ENCODE results near the gene SLC7A14.

The SLC7A14 gene

DNA sequence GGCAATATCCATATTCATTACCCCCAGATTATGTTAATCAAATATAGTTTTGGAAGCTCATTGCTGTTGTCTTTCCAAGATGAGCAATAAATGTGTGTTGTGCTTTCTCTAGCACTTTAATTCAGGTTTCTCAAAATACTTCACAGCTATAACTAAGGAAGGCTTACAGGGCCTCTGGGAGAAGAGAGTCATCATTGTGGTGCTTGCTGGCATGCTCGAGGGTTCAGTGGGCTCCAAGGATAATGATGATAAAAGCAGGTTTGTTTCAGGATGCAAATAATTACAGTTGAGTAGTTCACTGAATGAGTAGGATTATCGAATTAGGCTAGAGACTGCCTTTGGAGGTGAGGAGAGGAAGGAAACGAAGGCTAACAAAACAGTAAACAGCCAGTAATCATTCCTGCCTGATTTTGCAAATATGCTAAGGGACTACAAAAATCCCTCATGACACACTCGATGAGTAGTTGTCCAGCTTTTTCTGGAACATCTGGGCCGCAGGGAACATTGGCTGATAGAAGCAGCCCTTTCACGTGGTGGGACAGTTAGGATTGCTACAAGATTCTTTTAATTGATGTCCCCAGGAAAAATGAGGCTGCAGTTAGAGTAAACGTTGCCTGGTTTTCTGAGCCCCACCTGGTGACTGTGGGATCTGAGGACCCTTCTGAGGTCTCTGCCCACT lies 54.1 kb downstream of the SLC7A14 start:
- no peak for DNase-seq

DNA sequence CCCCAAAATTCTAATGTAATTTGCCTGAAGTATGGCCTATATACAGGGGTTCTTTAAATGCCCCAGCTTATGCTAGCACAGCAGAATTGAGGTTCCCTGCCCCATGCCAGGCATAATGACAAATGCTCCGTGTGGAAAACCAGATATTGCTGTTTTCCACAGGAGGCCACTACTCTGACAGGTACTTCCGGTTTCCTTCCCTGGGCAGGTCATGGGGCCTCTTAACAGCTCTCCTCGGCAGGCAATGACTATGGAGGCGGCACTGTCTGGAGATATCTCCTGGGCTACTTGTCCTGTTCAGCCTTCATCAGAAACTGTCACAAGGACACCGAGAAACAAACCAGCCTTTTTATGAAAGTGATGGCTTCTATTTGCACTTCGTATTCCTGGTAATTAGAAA lies 54.8 kb downstream of the SLC7A14 start:
- DNase-seq = no peak

DNA sequence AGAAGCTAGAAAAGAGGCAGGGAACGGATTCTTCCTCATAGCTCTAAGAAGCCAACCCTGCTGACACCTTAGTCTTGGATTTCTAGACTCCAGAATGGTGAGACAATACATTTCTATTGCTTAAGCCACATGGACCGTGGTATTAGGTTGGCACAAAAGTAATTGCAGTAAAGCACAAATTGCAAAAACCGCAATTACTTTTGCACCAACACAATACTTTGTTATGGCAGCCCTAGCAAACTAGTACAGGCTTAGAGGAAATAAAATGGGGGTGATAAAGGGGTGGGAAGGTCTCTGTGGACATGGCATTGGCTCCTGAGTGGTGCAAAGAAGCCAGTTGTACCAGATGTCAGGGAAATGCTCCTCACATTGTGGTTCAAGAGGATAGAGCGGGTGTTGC lies 56.0 kb downstream of the SLC7A14 start:
- DNase-seq = no peak

DNA sequence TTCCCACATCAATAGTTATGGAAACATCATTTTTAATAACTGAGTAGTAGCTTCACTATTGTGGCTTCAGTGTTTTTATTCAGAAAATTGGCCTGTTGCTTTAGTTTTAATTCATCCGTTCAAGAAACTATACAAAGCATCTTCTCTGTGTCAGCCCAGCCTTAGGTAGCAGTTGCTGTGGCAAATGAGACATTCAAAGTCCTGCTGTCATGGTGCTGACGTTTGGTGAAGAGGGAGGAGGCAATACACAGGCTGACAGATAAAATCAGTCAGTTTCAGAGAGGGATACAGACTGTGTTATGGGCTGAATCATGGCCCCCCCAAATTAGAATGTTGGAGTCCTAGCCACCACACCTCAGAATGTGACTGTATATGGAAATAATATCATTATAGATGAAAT lies 56.5 kb downstream of the SLC7A14 start:
- no peak for DNase-seq

DNA sequence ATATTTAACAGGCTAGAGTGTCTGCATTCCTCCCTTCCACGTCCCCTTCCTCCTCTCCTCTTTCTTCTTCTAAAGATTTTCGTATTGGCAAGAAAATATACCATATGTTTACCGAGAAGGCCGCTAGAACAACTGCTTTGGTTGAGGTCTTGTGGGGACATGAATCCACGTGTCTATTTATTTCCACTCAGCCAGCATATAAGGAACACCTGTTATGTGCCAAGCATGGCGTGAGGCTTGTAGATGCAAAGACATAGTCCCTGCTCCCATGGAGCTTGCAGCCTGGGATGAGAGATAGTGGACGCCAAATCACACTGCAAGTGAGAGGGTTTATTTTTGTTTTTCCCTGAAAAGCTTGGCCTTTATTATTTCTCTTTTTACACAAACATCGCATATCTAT lies 57.1 kb downstream of the SLC7A14 start:
- no peak for DNase-seq

DNA sequence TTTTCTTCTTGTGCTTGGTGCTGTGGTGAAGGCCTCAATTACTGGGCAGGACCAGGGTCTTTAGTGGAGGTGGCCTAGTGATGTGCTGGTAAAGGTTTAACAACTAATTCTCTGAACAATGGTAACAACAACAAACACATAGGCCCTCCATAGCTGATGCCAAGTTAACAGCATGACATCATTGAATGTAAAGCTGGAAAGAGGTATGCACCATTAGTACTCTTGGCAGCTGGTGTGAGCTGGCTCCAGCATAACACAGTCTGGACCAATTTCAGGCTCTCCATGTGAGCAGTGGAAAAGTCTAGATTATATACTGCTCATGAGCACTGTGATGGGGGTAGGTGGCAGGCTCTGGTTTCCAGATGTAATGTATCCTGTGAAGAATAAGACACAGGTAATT lies 61.8 kb downstream of the SLC7A14 start:
- no peak for DNase-seq

DNA sequence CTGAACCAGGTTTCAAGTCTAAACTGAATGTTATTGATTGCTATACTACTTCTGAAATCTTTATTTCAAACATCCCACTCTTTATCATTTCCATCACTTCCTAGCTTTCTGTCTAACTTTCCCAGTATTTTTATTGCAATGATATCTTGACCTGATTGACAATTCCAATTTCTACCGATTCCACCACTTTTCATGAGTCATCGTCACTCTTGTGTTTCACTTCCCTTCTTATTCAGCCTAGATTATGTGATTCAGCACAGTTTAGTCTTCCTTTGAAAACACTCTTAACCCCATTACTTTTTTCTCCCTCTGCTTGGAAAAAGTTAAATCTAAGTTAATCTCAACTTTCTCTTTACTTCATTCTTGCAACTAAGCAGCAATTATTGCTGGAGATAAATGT lies 62.6 kb downstream of the SLC7A14 start:
- DNase-seq = no peak

DNA sequence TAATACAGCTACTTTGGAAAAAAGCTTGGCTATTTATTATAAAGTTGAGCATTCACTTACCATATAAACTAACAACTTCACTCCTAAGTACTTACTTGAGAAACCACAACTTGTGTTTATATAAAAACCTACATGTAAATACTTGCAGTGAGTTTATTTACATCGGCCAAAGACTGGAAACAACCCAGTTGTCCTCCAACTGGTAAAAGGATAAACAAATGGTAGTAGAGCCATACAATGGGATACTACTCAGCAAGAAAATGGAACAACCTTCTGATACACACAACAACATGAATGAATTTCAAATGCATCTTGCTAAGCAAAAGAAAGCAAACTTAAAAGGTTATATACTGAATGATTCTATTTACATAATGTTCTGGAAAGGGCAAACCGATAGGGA lies 63.7 kb downstream of the SLC7A14 start:
- DNase-seq = no peak

DNA sequence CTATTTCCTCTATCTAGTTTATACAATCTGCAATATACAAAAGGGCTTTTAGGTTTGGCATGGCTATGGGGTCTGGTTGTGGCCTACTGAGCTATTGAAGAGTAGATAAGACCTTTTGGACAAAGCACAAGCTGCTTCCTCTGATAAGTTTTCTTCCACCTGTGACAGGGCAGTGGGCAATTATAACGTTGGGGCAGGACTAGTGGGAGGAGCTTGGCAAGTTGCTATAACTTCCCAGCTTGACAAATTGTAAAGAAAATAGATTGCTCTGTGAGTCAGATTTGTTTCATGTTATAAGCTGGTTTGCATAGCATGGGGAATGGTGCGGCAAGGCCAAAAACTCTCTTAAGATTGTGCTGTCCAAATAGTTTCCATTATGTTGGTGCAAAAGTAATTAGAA lies 64.9 kb downstream of the SLC7A14 start:
- DNase-seq = no peak

DNA sequence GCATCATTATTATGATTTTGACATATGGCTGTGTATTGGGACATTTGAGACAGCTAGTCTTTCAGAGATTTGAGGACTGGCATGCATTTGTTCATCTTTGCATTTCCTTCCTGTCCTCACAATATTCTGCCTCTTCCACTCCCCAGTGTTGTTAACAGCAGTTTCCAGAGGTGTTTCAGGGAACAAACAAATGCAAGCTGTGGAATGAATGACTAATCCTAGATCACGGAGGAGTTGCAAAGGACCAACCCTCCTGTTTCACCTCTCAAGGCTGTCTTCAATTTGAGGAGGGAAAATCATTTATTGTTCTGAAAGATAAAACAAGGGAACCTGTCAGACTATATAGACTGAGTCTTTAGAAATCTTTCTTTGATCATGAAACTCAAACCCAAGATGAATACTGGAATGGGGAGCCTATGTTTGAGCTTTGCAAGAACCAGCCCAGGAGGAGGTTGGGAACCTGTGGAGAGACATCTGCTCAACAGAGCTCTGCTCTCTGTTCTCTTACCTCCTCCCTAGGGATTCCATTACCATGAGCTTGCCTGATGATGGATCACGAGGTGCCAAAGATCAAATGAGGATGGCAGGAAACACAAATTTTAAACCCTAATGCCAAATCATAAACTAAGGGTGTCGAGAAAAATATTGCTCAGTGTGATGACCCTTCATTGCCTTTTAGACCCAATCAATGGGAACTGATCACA lies 68.5 kb downstream of the SLC7A14 start:
- DNase-seq = no peak

DNA sequence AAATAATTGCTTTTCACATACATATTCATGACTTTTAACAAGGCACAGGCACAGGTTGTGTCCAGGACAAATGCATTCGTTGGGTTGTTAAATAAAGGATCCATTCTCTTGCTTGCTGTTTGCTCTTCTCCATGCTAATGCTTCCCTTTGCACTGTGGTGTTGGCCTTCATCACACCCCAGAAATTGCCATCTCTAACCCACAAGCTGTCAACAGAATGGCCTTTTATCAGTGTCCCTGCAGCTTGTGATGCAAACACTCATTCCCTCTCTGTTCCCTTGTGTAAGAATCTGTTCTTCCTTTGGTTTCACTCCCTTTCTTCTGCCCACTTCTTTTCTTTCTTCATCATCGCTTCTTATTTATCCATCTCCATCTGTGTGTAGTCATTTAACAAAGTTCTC lies 72.2 kb downstream of the SLC7A14 start:
- DNase-seq = no peak

DNA sequence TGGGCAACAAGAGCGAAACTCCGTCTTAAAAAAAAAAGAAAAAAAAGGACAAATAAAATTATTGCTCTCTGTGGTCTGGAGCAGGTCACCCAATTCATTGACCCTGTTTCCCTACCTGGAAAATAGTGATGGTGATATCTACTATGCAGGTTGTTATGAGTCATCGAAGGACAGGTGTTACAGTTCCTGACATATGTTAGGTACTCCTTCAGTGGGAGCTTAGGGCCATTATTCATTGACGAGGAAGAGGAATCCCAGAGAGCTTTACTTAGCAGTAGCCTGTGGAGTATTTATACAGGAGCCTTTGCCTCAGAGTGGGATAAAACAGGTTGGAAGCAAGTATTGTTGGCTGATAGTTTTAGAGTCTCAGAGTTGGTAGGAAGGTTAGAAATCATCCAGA lies 74.5 kb downstream of the SLC7A14 start:
- DNase-seq = no peak

DNA sequence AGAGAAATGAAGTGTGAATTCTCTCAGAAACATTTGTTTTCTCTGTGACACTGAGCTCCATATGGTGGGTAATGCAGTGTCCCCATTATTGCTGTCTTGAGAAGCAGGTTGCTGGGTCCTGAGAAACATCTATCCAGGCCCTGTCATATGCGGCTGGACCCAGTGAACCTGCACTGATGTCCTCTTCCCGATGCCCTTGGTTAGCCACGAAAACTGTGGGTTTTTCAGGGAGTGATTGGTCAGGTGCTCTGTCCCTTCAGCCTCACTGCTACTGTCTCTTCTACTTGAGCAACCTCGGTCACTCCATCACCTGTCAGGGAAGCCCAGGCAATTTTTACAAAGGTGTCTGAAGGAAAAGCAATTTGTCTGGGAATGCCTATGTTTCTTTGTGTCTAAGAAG lies 77.0 kb downstream of the SLC7A14 start:
- DNase-seq = no peak

DNA sequence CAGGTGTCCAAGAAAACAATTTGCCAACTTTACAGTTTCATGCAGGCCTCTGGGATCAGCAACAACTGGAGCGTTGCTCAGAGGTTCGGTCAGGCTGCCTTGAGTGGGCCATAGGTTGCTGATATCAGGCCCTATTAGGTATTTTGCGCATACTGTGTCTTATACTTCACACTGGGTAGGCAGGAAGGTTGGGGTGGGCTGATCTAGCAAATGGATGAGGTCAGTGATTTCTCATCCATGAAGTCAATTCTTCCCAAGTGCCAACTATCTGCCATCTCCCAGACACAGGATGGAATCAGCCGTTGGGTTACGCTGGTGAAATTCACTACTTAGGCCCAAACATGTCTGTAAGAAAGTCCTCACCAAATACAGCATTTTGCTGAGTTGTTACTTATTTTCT lies 77.6 kb downstream of the SLC7A14 start:
- DNase-seq = no peak

DNA sequence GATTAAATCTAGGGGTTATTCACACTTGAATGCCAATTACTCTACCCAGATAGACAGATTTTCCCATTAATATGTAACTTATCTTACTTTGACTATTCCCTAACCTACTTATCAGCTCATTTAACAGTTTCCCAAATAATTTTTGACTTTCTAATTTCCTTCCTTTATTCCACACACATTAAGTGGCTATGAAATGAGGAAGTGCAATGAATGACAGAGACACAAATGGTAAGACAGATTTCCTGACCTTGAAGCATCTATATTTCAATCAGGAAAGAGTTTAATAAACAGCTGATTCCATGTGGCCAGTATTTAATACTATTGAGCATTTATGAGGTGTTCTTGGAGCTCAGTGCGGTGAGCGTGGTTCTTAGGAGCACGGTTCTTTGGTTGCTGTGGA lies 78.8 kb downstream of the SLC7A14 start:
- DNase-seq = no peak

DNA sequence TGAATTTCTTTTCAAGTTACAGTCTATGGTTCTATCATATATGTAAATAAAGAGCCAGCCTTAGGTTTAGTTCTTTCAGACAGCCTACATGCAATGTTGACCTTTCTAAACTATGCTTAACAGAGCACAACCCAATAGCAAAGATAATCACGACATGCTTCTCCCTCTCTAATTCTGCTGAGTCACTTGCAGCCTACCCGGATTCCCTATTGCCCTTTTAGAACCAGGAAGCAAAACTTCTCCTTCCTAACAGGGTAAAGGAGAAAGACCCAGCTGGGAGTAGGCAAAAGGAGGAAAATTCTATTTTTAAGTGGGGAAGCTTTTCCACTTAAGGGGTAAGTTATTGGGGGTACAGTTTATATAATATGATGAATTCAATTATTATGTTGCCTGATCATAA lies 79.3 kb downstream of the SLC7A14 start:
- peak; percentile 9 for DNase-seq

DNA sequence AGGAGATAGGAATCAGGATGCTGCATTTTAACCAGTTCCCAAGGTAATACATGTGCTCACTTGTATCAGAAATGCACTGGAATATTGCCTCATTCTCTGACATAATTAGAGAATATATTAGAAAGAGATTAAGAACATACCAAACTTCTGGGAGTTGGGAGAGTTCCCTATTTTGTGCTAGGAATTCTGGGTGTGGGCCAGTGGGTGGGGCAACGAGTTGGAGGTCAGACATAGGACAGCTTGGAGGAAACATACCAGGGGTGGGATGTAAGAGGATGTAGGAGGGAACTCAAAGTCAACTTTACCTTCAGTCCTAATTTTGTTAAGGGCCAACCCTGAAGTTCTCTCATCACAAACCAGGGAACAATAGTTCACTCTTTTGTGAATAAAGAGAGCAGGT lies 83.6 kb downstream of the SLC7A14 start:
- DNase-seq = no peak

DNA sequence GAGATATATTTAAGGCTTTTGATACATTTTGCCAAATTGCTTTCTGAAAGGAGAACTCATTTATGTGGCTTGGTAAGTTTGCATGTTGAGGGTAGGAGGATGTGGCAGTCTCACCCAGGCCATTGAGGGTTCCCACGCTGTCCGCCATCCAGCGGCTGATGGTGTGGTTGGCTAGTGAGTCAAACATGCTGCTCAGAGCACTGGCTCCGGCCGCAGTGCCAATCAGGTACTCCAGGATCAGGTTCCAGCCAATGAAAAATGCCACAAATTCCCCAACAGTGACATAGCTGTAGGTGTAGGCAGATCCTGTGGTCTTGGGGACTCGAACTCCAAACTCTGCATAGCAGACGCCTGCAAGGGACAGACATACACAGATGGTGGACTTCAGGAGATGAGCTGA lies 84.9 kb downstream of the SLC7A14 start:
- no peak for DNase-seq

DNA sequence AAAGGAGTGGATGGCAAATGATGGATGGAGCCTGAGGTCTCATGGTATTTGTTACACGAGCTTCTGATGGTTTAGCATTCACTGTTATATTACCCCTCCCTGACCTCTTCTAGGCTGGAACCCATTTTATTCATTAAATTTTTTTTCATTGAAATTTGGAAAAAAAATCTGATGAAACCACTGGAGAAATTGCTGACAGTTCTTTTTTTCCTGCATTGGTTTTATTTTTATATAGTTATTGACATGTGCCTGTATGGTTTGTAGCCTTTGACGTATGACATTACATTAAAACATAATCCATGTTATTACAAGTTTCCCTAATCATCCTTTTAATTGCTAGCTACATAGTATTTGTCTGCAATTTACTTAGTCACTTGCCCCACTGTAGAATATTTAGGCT lies 85.4 kb downstream of the SLC7A14 start:
- no peak for DNase-seq

DNA sequence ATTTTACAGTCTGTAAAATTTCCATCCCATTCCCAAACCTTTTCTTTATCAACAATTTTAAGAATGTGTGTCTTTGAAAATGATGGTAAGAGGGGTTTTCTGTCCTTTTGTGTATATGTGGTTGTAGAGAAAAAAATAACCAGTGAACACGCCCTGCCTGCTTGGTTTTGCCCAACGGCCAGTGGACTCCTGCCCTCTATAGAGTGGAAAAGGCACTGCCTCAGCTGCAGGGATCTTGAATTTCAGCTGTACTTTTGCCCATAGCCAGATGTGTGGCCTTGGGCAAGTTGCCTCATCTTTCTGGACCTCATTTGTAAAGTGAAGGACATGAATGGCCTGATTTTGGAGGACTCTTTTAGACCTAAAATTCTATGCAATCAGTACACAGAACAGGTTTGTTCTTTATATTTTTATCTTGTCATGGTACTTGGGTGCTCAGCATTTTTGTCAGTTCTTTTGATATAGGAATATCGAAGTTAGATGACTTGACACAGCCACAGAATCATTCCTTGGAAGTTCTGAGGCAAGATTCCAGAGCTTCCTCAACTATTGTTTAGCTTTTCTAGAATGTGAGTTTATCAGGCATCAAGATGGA lies 86.2 kb downstream of the SLC7A14 start:
- DNase-seq = peak; percentile 16

DNA sequence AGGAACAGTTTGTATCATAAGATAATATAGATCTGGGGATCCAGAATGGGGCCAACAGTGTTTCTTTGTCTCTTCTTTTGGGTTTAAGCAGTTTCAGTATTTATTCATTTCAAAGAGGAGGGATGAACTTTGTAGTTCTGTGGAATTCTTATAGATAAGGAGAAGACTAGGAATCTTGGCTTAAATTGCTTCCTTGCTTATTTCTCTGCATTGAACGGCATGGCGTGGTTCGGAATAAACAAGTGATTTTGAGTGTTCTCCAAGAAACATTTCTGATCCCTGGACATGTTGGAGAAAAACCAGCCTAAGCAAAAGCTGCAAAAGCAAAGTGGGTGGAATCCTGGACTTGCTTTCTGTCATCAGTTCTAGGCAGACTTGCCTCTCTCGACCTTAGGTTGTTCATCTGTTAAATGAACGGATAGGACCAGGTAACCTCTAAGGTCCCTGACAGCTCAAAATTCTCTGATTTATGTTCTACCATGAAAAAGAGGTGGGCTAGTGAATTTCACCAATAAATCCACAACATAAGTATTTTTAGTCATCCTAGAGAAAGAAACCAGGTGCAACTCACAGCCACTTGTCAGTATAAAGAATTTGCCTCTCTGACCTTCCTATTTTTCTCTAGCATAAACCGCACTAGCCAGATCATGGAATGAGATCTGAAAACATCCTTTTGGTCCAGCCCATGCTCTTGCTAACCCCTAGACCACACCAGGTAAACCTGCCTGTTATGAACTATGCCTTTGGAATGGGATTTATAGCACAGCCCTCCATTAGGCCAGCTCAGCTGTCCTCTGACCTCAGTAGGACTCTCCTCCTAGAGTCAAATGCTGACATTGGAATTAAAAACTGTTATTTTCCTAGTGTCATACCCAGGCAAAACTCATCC lies 88.4 kb downstream of the SLC7A14 start:
- DNase-seq = no peak

DNA sequence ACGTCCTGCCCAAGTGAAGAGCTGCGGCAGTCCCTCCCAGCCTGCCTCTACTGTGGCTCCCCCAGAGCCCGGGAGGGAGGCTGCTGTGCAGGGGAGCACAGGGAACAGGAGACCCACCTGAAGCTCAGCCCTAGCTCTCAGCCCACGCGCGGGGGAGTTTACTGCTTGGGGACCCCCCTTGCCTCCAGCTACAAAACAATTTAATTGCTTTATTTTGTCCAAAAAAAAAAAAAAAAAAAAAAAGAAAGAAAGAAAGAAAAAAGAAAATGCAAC lies 89.1 kb downstream of the SLC7A14 start:
- DNase-seq = no peak

DNA sequence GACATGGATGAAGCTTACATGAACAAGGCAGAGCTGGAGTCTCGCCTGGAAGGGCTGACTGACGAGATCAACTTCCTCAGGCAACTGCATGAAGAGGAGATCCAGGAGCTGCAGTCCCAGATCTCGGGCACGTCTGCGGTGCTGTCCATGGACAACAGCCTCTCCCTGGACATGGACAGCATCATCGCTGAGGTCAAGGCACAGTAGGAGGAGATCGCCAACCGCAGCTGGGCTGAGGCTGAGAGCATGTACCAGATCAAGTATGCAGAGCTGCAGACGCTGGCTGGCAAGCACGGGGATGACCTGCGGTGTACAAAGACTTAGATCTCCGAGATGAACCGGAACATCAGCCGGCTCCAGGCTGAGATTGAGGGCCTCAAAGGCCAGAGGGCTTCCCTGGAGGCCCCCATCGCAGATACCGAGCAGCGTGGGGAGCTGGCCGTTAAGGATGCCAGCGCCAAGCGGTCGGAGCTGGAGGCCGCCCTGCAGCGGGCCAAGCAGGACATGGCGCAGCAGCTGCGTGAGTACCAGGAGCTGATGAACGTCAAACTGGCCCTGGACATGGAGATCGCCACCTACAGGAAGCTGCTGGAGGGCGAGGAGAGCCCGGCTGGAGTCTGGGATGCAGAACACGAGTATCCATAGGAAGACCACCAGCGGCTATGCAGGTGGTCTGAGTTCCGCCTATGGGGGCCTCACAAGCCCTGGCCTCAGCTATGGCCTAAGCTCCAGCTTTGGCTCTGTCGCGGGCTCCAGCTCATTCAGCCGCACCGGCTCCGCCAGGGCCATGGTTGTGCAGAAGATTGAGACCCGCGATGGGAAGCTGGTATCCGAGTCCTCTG lies 89.6 kb downstream of the SLC7A14 start:
- DNase-seq = no peak
